Measurements from ENCODE around the gene RAB27A.

- TF ChIP-seq EP300 (IDR thresholded peaks at IDR 0.05) (no peak), CTCF (IDR thresholded peaks at IDR 0.05) (no peak), POLR2A (IDR thresholded peaks at IDR 0.05) (no peak)
Measured at GRCh38 chr15:55256281-55257011, 33.2 kb downstream of the RAB27A start.

All from gastroesophageal sphincter (tissue), 3 donors.